NCI-H187 (cell line): ENCODE measurements around the gene SH3GL3.

ENCODE experiments used
- DNase-seq, 2 experiments: peaks; one replicate each; lab custom pipeline; 2025; lab: John Stamatoyannopoulos, UW

Gene SH3GL3

GRCh38 chr15:83565553-83566159, 118.5 kb downstream of the SH3GL3 start:
- DNase-seq = no peak

GRCh38 chr15:83567318-83567717, 120.2 kb downstream of the SH3GL3 start:
- DNase-seq = no peak

DNA sequence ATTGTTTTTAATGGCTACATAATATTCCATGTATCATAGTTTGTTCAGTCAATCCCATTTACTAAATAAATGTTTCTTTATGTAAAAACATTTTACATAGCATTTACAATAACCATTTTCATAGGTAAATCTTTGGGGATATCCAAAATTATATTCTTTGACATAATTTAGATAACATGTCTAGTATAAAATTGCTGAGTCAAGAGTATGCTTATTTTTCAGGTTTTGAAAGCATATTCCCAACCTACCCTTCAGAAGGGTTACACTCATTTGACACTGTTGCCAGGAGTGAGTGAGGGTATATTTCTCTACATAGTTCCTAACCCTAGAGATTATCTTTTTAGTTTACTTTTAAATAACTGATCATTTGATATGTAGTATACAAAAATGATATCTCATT, 122.2 kb downstream of the SH3GL3 start:
- no peak for DNase-seq

- DNase-seq = no peak
These were observed 123.6 kb downstream of the SH3GL3 start for GRCh38 chr15:83570756-83571155.

DNA sequence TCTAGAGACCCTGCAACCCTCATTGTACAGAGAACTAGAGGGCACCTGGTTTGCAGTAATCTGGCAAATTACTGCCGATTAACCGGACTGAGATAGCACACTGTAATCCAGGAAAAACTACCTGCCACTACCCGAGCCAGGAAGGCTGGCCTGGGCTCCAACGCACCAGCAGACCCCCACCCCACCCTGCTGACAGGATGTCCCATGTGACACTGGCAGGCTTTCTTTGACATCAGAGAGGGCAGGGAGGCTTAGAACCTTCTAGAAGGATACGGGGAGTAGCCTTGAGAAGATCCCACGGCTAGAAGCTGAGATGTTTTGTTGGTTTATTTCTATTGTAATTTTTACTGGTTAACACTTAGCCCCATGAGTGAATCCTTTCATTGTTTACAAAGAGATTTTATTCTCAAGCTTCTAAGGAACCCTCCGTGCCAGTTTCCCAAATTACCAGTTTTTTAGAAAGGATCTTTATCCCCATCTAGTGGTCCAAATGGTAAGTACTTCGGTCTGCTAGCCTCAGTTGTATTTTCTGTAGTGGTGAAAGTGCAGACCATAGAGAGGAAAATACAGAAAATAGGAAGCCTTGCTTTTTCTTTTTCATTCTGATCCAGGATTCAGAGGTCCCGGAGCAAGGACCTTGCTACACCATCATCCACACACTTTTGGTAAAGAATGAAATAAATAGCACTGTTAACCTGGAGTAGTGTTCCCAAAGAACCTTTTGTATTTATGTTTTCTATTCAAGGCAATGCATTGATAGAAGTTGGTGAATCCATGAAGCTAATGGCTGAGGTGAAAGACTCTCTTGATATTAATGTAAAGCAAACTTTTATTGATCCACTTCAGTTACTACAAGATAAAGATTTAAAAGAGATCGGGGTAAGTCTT, 124.9 kb downstream of the SH3GL3 start:
- DNase-seq = no peak

GRCh38 chr15:83574345-83574744, 127.2 kb downstream of the SH3GL3 start:
- no peak for DNase-seq

- no peak for DNase-seq
These were observed 131.6 kb downstream of the SH3GL3 start for GRCh38 chr15:83578691-83579090.

GRCh38 chr15:83581381-83581780, 134.2 kb downstream of the SH3GL3 start:
- no peak for DNase-seq

DNA sequence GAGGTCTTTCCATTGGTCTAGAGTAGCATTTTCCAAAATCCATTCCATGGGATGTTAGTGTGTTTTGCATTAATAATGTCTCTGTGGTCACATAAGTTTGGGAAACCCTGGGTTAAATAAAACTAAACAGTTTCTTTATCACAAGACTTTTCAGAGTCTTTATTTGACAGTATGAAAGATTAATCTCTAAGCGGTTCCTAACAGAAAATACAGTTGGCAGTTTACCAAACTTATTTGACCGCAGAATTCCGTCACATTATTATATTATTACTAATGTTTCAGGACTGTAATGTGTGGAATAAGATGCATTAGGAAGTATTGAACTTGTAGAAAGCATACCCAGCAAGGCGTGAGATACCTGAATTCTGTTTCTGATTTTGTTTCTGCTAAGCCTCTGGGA, 135.2 kb downstream of the SH3GL3 start:
- no peak for DNase-seq

DNA sequence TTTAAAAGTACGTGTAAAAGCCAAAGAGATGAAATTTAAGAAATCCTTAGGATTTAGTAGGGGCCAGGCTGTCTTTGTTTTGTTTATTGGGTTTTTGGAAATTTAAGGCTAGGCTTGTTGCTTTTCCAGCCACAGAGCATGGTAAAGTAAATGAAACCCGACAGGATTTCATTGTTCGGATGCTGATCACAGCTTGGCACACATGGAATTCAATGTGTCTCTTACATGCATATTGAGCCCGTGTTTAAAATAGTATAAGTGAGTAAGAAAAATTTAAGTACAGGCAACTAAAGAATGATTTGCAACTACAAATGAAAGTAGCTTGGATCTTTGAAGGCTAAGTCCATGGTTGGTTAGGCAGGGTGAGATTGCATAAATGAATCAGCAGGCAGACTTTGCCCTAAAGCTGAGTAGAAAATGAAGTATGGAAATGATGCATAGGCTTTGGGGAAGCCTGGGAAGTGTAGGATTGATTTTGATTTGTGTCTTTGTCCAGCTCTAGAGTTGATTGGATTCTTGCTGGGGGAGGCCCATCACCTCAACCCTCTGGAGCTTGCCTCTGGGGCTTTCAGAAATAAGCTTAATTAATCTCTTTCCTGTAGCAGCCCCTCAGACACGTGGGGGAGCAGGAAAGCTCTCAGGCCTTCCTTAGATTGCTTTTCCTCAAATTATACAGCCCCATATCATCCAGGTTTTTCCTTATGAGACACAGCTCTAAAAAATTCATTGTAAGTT, 138.6 kb downstream of the SH3GL3 start:
- DNase-seq = no peak

DNA sequence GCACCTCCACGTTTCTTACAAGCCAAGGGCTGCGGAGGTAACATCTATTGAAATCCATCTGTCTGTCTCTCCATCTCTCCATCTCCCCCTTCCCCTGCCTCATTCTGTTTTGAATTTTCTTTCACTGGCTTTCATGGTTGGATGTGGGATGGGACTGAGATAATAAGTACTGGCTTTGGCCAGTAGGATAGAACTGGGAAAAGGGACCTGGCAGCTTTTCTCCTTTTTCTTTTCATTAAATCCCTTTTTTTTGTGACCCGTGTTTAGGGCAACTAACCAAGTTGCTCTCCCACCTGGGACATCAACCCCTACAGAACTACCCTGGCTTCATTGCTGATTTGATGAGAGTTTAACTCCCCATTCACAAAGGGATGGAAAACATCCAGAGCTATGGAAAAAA, 139.9 kb downstream of the SH3GL3 start:
- no peak for DNase-seq

DNA sequence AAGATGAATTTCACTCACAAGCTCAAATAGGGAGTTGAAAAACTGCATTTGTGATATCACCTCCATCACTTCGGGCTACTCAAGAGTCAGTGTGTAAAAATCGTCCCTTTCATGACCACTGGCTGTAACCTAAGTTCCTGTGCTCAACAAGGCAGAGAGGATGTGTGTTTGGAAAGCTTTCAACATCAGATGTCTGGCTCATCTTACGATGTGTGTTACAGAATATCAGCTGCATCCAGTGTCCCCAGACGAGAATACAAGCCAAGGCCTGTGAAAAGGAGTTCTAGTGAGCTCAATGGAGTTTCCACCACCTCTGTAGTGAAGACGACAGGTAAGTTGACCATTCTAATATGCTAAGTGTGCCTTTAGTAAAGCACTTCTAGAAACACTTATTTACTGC, 141.3 kb downstream of the SH3GL3 start:
- no peak for DNase-seq

DNA sequence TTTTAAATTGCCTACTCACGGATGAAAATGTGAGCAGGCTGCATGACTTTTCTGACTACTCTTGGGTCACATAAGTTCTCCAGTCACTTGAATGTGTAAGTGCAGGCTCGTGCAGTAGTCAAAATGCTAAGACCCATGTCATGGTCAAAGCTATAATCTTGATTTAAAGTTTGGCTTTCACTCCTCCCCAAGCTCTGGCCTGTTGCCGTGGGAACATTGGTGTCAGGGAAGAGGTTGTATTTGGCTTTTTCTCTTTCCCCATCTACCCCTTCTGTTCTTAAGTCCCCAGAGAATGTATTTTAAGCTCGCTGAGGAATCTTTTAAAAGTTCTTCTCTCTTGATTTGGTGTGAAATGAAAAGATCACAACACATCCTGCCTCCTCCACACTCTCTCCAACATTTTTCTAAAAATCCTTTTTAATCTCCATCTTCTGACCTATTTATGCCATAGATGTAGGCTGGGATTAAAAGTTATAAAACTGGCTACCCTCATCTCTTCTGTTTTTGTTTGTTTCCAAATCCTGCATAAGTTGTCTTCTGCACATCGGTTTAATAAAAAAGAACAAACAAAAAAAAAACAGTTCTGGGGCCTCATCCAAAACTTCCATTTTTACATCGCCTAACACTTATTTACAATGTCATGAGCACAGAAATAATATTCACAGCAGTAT, 145.4 kb downstream of the SH3GL3 start:
- no peak for DNase-seq

GRCh38 chr15:83595191-83595590, 148.1 kb downstream of the SH3GL3 start:
- DNase-seq = no peak

DNA sequence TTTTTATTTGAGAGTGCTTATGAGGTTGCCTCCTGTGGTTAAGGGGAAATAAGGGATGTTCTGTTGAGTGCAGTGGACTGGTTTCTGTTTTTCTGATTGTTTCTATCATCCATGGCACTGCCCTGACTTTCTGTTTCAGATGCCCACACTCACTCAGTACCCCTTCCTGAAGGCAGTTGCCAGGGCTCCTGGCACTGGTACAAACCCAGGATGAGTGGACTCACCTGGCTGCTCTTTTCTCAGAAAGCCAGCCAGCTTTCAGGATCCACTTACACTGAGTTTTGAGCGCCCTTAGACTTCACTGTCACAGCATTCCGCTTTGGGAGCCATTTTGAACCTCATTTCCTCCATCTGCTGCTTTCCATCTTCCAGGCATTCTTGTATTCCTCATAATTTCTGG, 150.9 kb downstream of the SH3GL3 start:
- no peak for DNase-seq

DNA sequence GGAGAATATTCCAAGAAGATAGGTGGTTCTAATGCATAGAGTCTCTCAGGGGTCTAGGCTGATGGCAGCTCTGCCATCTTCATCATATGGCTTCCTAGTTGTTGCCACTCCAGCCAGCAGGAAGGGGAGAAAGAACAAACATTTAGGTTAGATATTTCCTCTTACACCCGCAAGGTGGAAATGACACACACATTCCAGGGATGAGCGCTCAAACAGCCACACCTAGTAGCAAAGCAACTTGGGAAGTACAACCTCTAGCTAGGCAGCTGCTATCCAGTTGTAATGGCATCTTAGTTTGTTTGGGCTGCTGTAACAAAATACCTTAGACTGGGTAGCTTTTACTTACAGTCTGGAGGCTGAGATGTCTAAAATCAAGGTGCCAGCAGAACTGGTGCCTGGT, 154.9 kb downstream of the SH3GL3 start:
- no peak for DNase-seq

- DNase-seq = no peak
These were observed 157.4 kb downstream of the SH3GL3 start for GRCh38 chr15:83604549-83604948.

DNA sequence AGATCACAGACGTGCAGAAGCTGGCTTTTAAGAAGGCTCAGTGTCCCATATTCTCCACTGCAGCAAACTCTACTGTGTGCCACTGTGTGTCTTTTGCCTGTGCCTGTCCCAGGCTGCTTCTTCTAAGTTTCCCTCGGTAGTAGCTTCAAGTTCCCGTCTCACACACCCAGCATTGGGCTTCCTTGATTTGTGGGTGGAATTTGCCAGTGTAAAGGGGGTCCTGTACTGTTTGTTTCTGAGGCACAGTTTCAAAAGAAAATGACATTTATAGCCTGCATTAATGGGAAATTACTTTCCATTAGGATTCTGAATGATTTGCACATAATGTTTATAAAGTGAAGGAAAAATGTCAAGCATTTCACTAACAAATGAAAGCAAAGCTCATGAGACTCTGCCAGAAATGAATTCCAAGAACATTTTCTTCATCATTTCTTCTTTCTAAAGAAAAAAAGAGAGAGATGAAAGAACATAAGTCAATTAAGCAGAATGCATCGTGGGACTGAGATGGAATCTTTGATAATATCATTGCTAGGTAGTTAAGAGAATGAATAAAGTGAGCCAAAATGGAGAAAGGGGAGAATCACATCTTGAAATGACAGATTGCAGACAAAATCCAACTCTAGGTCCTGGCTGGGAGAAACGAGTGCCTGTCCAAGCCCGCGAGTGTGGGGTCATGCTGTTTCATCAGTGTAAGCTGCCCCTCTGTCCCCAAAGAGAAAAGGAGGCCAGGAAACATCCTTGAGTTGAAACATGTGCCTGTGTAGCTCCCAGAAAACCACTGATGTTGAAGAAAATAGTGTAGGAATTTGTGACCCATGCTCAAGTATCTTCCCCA, 158.2 kb downstream of the SH3GL3 start:
- DNase-seq = no peak

DNA sequence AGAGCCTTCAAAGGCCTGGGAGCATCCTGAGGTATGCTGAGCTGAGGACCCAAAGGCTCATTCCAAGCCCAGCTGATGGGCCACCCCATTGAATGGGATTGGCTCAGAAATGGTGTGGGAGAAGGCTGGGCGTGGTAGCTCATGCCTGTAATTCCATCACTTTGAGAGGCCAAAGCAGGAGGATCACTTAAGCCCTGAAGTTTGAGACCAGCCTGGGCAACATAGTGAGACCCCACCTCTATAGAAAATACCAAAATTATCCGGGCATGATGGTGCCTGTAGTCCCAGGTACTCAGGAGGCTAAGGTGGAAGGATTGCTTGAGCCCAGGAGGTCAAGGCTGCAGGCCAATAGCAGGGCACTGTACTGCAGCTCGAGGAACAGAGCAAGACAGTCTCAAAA, 163.0 kb downstream of the SH3GL3 start:
- no peak for DNase-seq

DNA sequence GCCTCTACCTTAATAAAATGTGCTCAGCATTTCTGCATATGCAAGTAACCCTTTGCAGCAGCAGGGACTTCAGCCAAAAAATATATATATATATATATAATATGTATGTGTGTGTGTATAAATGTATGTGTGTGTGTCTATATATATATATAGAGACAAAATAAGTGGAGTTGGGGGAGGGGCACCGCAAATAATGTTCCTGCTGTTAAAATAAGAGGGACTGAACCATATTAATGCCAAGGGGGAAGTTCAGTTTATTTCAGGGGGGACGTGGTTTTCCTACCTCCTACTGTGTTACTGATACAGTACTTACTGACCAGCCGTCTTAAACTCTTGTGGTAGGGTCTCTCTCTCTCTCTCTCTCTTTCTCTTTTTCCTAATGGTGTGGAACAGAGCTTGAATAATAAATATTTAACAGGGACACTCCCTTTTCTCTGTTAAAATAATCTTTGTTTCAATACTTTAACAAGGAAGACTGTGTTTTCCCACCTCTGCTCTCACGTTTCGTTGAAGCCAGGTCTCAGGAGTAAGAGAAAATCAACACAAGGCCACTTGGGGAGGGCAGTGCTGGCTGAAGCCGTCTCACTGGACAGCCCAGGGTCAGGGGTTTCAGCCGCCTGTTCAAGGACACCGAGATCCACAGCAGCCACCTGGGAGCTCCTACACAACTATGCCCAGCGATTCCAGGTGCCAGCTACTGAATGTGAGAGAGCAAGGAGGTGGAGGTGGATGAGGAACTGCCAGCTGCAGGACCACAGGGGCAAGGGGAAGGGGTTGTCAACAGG, 164.0 kb downstream of the SH3GL3 start:
- DNase-seq = no peak

DNA sequence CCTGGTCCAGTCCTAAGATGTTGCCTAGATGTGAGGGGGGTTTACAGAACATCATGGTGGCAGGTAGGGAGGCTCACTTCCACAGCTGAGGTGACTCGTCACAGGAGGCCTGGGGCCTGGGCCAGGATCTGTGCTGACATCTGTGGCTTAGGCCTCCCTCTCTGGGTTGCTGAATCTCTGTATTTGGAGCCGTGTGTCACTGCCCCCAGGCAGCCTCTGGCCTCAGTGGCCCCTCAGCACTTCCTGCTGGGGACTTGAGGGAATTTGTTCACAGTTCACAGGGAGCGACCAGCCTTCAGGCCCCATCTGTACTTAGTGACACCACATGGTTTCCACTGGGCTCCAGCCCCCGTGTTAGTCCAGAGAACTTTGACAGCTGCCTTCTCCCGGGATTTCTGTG, 165.1 kb downstream of the SH3GL3 start:
- DNase-seq = no peak
